ENCODE measurements around the gene GPATCH8.
"Not testable (repeated sequence)": the region's sequence is repeated elsewhere in the genome, so short reads cannot be mapped to it uniquely, and the experiment has no call there.

Gene GPATCH8

DNA sequence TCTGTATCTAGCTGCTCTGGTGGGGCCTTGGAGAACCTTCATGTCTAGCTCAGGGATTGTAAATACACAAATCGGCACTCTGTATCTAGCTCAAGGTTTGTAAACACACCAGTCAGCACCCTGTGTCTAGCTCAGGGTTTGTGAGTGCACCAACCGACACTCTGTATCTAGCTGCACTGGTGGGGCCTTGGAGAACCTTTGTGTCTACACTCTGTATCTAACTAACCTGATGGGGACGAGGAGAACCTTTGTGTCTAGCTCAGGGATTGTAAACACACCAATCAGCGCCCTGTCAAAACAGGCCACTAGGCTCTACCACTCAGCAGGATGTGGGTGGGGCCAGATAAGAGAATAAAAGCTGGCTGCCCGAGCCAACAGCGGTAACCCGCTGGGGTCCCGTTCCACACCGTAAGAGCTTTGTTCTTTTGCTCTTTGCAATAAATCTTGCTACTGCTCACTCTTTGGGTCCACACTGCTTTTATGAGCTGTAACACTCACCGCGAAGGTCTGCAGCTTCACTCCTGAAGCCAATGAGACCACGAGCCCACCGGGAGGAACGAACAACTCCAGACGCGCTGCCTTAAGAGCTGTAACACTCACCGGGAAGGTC lies 133.7 kb downstream of the GPATCH8 start:
- not testable (repeated sequence) for DNase-seq

DNA sequence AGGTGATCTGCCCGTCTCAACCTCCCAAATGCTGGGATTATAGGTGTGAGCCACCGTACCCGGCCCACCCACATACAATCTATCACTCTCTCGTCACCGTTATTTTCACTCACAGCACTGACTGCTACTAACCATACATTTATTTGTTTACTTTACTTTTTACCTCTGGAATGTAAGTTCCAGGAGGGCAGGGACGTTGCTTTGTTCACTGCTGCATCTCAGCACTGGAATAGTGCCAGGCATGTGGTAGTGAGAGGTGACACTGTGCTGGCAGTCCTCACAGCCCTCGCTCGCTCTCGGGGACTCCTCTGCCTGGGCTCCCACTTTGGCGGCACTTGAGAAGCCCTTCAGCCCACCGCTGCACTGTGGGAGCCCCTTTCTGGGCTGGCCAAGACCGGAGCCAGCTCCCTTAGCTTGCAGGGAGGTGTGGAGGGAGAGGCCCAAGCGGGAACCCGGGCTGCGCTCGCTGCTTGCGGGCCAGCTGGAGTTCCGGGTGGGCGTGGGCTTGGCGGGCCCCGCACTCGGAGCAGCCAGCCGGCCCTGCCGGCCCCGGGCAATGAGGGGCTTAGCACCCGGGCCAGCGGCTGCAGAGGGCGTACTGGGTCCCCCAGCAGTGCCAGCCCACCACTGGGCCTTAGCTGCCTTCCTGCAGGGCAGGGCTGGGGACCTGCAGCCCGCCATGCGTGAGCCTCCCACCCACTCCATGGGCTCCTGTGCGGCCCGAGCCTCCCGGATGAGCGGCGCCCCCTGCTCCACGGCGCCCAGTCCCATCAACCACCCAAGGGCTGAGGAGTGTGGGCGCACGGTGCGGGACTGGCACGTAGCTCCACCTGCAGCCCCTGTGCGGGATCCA lies 134.6 kb downstream of the GPATCH8 start:
- not testable (repeated sequence) for DNase-seq

DNA sequence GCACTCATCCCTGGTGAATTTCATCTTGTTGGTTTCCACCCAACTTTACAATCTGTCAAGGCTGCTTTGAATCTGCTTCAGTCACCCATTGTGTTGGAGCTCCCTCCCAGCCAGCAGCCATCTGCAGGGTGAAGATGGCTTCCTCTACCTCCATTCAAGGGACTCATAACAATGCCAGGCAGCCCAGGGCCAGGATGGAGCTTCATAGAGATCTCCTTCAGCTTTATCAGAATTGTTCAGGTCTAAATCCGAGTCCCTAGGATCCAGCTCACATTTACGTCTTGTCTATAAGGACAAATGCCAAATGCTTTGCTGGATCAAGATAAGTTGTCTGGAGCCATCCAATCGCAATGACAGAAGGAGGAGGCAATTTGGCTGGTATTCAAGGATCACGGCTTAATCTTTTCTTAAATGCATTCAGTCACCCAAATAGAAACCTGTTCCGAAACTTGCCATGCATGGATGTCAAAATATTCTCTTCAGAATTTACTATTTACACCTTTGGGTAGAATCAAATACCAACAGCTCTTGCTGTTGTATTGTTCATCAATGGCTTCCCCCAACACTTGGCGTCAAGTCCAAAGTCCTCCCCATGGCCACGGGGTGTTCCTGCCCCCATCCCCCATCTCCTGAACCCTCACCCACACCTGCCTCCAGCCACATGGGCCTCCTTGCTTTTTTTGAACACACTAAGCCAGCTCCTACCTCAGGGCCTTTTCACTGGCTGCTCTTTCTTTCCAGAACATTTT lies 135.8 kb downstream of the GPATCH8 start:
- DNase-seq, result no peak

DNA sequence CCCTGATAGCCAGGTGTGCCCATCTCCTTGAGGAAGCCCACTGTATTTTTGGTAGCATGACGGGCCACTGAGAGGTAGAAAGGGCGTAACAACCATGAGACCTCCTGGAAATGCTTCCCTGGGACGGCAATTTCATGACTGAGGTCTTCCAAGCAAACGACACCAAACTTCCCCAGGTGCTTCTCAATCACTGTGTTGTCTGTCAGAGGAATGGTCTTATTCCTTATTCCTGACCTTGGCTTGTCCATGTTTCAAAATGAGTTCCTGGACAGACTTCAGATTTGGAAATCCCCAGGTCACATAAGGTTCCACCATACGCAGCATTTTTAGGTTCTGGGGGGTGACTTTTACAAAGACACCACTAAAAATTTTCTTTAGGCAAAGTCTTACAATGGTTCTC lies 138.2 kb downstream of the GPATCH8 start:
- not testable (repeated sequence) for DNase-seq

DNA sequence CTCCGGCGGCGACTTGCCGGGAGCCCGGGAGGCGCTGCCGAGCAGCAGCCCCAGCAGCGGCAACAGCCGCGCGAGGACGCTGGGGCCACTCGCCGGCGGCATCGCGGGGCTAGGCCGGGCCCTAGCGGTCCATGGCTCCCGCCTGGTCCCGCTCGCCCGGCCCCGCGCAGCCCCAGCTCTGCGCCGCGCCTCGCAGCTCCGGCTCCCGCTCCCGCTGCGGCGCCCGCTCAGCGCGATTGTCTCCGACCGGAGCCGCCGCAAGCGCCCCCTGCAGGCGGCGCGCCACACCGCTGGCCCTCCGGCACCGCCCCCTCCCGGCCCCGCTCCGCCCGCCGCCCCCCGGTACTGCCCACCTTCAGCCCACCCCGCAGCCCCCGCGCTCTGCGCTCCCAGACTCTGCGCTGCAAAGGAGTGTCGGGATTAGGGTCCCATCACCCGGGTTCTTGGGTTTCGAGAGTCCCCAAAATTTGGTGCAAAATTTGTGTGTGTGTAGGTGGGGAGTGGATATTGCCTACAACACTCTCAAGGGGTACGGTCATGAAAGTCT lies 139.5 kb downstream of the GPATCH8 start, which contains the start of gene FAM171A2:
FAM171A2 (minus strand) TSS at position 241 of the 547 bp plus-strand sequence; CDS start at position 102, 139 bp downstream.
- DNase-seq, result peak; percentile 53

DNA sequence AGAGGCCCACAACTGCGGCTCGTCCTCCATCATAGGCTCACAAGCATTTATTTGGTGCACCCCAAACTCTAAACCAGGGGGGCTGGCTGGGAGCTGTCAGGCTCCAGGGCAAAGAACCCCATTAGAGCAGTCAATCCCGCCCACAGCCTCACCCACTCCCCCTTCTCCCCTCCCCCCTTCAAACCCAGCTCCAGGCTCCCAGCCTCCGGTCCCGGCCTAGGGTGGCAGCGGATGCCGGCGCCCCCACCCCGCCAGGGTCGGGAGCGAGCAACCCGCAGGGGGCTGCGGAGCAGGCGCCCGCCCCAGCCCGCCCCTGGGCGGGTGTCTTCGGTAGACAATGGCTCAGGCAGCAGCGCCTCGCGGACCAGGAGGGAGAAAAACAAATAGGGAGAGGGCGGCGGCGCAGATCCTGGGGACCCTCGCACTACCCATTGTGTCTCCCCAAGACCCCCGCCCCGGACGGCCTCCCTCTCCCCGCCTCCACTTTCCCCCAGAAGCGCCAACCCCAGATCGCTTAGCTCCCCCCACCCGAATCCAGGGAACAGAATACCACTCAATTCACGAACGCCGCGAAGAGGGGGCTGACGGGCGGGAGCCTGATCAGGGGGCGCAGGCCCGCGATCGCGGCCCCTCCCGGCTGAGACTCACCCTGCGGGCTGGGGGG lies 140.1 kb downstream of the GPATCH8 start:
- peak; percentile 58 for DNase-seq

DNA sequence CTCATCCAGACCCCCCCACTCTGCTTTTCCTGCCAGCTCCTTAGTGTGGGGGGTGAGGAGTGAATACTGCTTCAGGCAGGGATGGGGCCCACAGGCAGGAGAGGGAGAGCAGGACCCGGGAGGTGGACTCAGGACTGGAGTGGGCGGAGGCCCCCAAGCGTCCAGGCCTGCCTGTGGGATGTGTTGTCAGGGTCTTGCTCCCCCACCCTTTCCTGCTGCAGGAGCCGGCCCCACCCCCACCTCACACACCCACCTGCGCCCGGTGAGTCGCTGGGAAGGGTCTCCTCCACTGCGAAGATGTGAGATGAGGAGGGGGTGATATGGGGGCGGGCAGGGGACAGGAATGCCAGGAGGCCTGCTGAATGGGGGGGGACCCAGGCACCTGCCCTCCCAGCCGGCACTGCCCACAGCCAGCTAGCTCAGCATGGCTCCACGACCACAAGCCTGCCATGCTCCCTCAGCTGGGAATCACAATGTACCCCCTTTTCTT lies 140.7 kb downstream of the GPATCH8 start:
- no peak for DNase-seq

DNA sequence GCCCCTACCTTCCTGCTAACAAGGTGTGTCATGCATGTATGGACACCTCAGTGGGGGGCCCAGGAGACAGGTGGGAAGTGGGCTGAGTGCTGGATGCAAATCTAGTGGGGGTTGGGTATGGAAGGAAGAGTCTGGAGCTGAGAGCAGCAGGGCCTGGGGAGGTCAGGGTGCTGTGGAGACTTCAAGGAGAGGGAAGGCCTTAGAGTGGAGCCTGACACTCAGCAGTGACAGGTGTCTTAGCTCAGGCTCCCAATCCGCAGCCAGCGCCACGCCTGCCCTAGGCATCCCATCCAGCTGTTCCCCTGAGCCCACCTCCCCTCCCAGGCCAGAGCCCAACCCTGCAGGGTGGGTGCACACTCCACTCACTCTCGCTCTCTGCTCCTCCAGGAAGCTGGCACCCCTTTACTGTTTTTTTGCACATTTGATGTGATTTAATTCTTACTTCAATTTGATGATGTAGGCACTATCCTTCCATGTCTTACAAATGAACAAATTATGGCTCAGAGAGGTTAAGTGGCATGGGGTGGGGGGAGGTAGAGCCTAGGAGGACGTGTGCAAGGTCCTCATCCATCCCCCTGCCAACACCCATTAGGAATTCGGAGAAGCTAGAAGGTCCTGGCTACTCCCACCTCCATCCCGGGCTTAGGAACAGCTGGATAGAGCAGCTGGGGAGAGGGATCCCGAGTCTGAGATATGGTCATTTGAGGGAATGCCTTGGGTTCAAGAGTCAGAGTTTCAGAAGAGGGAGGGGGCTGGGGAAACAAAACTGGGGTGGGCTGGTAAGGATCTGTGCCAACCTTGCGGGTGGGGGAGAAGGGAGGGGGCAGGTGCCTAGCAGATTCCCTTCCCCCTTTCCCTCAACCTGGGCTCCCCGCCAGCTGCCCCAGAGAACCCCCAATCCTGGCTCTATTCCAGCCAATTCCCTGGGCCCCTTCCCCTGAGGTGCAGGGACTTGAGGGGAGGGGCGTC lies 141.6 kb downstream of the GPATCH8 start:
- DNase-seq, result peak; percentile 42

DNA sequence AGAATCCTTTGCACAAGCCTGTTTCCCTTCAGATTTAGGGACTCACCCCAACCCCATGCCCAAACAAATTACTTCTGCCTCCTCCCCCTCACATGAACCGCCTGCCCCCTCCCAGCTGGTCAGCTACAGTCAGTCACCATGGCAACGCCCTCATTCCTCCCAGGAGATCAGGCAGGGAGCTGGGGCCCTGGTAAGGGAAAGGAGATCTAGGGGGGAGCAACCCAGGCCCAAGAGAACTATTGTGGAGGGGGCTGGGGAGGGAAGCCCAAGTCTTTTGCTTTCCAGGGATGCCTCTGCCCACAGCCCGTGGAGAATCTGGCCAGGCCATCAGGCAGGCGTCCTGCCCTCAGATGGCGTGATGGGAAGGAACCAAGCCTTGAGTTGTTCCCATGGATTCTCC lies 142.4 kb downstream of the GPATCH8 start:
- no peak for DNase-seq

DNA sequence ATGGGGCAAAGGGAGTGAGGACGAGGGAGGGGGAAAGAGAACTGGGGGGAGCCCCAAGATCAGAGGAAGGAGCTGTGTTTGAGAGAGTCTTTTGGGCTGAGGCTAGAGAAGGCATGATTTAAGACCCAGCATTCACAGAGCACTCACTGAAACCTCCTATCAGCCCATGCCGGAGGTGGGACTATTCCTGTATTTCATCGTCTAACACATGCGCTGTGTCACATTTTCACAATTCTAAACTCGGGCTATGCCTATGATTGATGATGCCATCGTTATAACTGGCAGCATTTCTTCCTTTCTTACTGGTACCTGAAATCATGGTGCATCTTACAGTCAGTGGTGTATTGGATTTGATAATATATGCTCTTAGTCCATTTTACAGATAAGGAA lies 143.1 kb downstream of the GPATCH8 start:
- DNase-seq, result no peak

DNA sequence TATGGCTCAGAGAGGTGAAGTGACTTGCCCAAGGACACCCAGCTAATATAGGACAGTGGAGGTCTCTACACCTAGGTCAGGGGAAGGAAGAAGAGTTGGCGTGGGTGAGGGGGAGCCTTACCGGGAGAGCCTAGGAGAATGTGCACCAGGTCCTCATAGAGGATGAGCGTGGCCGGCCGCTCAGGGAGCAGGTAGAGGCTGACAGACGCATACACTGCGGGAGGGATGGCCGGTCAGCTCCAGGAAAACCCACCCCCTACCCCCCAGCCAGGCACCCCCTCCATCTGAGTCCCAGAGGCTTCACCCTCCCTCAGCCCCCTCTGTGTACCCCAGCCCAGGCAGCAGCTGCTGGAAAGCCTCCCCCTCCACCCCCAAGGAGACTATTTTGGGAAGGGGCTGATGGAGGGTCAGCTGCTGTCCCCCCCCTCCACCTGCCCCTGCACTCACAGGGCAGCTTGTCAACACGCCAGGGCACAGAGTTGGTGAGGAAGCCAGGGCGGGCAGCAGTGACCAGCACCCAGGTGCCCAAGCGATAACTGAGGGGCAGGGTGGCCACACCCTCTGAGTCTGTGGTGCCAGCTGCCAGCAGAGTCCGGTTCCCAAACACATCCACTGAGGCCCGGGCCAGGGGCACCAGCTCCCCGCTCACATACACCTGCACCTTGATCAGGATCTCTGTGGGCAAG lies 143.6 kb downstream of the GPATCH8 start:
- no peak for DNase-seq

DNA sequence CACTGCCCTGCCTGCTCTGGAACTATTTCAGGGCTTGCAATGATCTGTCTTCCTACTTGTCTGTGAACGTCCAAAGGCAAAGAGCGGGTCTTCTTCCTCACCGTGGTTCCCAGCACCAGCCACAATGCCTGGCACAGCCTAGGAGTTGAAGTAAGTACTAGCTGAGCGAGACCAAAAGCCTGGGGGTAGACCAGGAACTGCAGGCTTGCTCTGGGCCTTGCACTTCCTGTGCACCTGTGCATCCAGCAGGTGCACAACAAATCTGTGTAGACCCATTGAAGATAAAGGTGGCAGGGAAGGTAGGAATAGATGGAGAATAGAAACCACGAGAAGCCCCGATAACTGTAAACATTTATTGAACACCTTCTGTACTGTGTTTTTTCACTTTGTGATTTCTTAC lies 144.2 kb downstream of the GPATCH8 start:
- no peak for DNase-seq

DNA sequence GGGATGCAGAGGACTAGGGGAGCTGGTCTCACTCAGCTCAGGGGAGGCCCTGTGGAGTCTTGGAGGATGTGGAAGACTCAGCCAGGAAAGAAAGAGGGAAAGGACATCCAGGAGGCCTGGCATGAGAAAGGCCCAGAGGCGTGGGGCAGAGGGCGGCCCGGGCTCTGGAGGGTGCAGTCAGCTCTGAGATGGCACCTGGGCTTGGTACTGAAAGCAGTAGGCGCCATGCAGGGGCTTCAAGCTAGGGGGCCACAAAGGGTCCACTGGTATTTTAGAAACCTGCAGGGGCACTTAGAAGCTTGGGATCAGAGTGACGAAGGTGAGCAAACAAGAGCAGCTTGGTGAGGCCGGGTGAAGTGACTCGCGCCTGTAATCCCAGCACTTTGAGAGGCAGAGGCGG lies 145.1 kb downstream of the GPATCH8 start:
- DNase-seq, result no peak

DNA sequence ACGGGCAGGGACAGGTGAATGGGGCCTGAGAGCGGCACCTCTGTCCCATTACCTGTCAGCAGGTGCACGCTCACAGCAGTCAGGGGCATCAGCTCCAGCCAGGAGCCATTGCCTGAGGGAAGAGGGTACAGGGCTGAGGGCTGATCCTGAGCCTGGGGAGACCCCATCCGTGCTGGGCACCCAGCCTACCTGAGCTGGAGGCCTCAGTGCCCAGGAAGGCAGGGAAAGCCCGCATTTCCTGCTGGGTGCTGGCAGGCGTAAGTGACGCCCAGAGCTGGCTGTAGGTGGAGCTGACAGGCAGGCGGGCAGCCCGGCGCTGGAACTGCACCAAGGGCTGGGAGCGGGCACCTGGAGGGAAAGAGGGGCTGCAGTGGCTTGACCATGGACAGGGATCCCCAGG lies 147.0 kb downstream of the GPATCH8 start:
- no peak for DNase-seq

DNA sequence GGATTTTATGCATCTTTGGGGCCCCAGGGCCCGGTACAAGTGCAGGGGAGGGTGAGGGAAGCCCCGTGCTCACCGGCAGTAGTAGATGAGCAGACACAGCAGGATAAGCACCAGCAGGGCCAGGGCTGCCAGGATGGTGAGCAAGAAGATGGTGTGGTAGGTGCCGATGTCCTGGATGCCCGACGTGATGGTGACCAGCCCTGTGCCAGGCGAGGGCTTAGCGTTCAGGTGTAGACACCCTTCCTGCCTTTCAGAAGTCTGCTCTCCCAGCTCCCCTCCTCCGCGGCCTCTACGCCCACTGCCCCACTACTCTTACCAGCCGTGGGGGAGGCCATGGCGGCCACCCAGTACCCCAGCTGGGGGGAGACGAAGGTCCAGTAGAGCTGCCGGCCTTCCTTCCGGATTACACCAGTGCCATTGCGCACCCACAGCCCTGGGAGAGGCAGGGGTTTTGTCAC lies 147.5 kb downstream of the GPATCH8 start:
- no peak for DNase-seq

DNA sequence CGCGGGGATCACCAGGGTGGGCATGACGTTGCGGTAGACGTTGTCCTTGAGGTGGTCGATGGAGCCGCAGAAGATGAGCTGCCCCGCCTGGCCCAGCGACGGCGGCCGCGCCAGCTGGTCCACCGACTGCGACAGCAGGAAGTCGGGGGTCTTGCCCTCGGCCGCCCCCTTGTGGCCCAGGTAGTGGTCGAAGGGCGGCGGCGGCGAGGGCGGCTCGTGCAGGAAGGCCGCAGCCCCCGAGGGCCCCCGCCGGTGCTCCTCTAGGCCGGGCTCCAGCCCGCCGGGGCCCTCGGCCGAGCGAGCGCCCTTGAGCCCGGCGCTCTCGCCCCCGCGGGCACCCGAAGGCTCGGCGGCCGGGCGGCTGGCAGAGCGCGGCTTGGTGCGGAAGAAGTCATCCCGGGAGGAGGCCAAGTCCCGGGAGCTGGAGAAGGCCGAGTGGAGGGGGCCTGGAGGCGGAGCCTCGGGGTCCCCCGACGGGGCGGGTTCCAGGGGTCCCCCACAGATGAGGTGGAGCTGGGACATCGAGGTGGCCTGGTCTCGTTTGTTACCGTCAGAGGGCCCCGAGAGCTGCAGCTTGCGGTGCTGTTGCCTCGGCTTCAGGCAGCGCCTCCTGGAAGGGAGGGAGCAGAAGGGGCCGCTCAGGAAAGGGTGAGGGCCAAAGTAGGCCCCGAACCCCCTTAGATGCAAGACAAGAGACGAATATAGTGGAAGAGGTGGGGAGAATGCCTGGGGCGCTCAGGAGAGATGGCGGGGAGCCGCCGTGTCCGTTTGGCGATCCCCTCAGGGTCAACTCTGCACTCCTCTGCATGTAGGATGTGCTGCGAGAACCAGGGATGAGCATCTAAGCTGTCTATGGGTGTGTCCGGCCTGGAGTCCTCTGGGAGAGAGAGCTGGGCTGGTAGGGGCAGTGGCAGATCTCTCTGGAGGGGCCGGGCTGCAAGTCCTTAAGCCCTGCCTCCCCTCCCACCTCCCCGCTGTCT lies 148.3 kb downstream of the GPATCH8 start:
- no peak for DNase-seq

DNA sequence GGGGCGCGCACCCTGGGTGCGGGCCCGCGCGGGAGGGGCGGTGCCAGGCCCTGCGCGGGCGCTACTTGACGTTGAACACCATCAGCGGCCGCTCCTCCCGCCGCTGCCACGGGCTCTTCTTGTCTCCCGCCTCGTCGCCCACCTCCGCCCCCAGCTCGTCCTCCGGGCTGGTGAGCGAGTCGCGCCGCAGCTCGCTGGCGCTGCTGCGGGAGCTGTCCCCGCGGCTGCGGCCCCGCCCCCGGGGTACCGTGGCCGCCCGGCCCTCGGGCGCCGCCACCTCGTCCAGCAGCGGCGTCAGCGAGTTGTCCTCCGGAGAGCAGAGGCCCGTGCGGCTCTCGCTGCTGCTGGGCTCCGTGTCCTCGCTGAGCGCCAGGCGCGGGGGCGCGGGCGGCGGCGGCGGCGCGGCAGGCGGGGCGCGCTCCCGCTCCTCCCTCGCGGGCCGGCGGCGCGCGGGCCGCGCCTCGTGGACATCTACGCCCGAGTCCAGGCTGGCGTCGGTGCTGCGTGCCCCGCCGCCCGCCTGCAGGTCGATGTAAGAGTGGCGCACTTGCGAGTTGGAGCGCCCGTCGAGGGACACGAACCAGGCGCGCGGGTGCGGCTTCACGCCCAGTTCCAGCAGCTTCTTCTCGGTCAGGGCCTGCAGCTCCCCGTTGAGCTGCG lies 149.4 kb downstream of the GPATCH8 start:
- DNase-seq, result no peak

DNA sequence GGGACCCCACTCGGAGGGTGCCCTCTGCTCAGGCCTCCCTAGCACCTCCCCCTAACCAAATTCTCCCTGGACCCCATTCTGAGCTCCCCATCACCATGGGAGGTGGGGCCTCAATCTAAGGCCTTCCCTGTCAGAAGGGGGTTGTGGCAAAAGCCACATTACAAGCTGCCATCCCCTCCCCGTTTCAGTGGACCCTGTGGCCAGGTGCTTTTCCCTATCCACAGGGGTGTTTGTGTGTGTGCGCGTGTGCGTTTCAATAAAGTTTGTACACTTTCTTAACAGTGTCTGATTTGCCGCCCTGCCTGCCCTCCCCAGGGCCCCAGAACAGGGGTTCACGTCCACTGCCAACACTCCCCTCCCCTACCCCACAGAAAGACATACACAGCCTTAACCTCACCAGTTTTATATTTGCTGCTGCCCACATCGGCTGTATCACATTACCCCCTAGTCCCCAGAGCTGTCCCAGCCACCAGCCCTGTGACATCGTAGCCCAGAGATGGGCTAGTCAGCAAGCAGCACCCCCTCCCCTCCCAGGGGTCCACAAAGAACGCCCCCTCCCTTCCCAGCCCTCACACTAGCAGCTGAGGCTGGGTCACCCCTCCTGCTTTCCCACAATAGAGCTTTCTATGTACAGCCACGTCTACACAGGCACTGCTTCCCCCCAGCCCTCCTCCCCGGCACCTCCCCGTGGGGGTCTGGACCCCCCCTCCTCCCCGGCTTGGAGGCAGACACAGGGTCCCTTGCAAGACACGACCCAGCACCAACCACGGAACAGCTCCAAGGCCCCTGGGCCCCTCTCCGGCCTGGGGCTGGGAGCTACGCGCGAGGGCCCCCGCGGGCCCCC lies 150.2 kb downstream of the GPATCH8 start:
- no peak for DNase-seq

All from COR-L47 (cell line).